Measurements from ENCODE around the gene TRIO. TPM values are rescaled to one million over a fixed set of nuclear protein-coding genes. Genes with fewer than 3 reads are reported as not detected.

Gene TRIO
- total RNA-seq, 1 donor from 2014 or later = 192 TPM

DNA sequence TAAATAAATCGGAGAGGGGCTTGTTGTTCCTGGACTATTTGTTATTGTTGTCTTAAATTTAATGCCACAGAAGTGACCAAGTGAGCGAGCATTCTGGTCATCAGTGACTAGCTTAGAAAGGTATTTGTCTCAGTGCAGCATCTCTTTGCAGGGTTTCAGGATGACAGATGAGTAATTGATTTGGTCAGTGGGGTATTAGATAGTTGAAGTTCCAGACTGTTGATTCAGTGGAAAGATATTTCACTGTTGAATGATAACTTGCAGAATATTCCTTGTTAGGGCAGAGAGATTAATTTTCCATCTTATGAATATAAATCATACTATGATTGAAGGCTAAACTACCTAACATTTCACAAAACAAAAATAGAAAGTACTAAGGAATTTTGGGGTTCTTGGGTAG is 122.4 kb downstream of the TRIO start:
- DNase-seq (ENCODE audit: low spot score) (no peak), ATAC-seq (no peak)
- intact Hi-C loops (cut with DNase I) = loop anchor here (10.0 kb wide), 2 partner anchors 81 to 151 kb away; no protein-coding TSS in a partner anchor

DNA sequence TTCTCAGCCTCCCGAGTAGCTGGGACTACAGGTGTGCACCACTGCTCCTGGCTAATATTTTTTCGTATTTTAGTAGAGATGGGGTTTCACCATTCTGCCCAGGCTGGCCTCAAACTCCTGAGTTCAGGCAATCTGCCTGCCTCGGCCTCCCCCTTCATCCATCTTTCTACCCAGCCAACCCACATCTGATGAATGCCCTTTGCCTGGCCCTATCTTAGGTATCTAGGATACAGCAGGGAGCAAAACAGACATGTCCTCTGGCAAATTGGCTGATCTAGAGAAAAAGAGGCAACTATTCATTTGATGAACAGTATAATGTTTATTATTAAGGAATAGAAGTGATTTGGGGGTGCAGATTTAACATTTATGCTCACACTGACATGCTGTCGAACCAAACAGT is 123.0 kb downstream of the TRIO start:
- intact Hi-C loops (cut with DNase I) = loop anchor here (10.0 kb wide), 2 partner anchors 81 to 151 kb away; no protein-coding TSS in a partner anchor
- no peak for DNase-seq (ENCODE audit: low spot score)
- ATAC-seq = no peak

DNA sequence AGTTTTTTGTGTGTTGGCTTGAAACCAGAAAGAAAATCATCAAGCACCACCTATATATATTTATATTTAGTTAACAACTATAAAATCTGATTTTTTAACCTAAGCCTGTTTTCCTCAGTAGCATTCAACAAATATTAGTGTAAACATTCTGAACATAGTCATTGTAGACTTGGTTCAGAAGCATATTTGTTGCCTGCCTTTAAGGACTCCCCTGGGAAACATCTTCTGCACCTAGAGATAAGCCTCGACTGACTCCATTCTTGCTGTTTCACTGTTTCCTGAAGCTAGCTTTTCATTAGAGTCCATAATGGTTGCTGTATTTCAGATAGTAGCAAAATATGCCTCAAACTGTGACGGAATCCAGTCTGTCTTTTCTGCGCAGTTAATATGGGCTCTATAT is 123.5 kb downstream of the TRIO start:
- intact Hi-C loops (cut with DNase I) = loop anchor here (10.0 kb wide), 2 partner anchors 82 to 152 kb away; no protein-coding TSS in a partner anchor
- DNase-seq (ENCODE audit: low spot score) = no peak

DNA sequence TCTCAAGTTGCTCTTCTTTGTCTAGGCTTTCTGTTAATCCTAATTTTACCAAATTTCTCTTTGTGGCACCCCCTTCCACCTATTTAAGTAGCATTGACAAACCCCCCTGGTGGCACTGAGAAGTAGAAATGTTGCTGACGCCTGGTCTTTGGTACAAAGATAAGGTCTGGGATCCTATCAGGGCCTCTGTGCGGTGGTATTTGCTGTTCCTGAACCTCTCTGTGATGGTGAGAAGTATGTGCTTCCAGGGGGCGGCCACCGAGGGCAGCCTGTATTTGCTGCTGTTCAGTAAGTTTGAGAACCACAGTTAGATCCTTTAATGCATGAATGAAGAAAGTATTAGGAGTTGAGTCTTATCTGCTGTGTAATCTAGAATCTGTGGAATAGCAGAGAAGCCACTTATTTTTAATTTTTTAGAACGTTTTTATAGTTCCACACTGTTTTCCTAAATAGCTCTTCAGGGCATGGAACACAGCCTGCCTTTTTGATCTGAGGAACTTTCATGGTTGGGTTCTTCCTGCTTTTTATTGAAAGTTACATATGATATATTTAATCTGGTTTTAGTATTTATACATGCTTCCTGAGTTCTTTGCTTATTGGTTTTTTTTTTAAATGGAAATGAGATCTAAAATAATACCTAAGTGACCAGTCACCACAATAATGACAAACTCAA is 124.2 kb downstream of the TRIO start:
- intact Hi-C loops (cut with DNase I) = loop anchor here (10.0 kb wide), 2 partner anchors 83 to 153 kb away; no protein-coding TSS in a partner anchor
- DNase-seq (ENCODE audit: low spot score) (no peak), ATAC-seq (no peak)

More for the DNA sequence above, 123.5 kb downstream of the TRIO start:
- ATAC-seq = no peak

DNA sequence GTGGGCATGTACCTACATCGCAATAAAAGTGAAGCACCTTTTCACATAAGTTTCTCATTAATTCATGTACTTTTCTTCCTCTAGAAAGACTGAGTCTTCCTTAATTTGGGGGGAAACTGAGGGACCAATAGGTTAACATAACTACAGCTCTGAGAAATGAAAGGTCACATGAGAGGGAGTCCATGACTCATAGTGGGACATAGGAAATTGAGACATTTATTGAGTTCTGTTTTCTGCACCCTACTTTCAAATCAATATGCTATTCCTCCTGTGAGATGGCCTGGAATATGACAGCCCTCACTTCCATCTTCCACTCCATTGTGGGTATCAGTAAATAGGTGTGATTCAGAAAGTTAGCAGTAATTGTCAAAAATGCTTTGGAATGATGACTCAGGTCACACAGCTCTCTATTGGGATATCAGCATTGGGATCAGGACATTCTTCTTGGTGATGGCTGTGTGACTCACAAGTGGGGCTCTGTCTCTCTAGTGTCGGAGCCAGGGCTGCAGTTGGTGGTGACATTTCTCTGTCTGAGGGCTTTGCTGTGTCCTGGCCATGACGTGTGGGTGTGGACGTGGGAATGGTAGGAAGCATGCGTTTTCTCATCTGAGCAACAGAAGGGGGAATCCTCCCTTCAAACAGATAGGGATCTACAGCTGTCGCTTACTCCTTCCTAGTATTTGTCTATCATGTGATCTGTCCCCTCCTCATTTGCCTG is 125.0 kb downstream of the TRIO start:
- ATAC-seq (no peak), DNase-seq (ENCODE audit: low spot score) (no peak)
- intact Hi-C loops (cut with DNase I) = loop anchor here (10.0 kb wide), 2 partner anchors 83 to 153 kb away; no protein-coding TSS in a partner anchor

DNA sequence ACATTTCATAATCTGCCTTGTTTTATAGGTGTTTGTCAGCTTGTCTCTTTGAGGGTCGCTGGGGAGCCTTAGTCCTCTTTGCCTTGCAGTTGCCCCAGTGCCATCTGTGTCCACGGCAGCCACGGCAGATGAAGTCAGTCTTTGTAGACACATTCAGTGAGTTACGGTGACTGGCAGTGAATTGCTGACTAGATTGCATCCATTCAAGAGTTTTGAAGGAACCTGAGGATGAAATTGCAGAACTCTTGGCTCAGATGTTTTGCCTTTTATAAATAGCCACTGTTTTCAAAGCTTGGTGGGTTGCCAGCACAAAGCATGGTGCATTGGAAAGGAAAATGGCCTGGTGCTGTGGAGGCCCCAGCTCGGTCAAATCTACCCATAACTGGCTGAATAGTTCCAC is 125.6 kb downstream of the TRIO start:
- intact Hi-C loops (cut with DNase I) = loop anchor here (10.0 kb wide), 2 partner anchors 84 to 154 kb away; no protein-coding TSS in a partner anchor
- ATAC-seq (no peak), DNase-seq (ENCODE audit: low spot score) (no peak)

DNA sequence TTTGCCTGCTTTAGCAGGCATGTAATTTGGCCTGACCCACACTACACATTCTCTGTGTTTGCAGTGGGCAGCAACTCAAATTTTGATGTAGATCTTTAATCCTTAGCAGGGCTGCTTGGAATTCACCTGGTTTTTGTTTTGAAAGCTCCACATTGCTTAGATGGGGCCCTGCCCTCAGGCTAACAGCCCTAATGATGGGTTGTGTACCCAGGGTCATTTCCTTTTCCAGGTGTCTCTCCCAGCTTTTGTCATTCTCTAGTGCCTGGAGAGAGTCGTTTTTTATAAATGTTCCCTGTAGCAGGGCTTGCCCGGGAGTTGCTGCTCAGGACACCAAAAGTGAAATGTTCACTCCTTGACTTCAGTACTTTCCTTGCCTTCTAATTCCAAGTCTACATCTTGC is 126.3 kb downstream of the TRIO start:
- intact Hi-C loops (cut with DNase I) = loop anchor here (10.0 kb wide), 2 partner anchors 85 to 155 kb away; no protein-coding TSS in a partner anchor
- ATAC-seq (peak; percentile 11), DNase-seq (ENCODE audit: low spot score) (no peak)

DNA sequence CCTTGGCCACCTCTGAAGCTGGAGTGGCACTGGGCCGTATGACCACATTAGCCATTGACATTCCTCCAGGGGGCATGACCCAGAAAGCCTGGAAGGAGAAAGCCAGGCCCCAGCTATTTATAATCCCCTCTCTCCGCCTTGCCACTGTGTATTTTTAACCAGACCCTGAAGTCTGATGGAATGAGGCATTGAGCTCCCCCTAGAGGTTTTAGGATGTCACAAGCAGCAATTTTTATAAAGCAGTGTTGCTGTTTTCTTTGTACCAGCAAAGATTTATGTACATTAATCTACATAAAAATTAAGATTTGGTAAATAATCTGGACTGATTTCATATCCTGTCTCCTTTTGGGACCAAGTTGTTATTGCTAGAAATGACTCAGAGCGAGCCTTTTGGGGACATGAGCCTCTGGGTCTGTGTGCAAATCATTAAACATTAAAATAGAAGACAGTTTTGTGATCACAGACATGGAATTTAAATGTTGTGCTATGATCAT is 127.1 kb downstream of the TRIO start:
- intact Hi-C loops (cut with DNase I) = no loop called here
- peak; percentile 92 for ATAC-seq
- DNase-seq (ENCODE audit: low spot score) = no peak

DNA sequence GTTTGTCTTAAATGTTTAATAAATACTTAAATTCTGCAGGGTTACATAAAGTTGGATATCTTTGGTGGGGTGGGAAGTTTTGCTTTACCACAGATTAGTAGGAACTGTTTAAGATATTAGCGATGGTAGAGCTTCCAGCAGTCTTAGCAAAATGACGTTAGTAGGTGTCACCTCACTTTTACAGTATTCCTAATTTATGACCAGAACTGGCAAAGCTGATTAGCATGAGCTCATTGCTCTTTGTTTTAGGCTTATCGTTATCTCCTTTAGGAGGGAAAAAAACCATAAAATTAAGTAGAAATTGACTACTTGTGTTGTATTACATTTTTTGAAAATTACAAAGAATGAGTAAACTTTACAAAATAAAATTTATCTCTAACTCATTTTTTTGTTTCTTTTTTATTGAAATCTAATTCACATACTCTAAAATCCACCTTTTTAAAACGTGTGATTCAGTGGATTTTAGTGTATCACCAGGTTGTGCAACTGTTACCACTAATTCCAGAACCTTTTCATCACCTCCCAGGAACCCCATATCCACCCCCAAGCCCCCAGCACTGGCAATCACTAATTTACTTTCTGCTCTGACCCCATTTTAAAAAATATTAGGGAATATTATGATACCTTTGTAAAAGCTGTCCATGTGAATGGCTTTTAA is 129.5 kb downstream of the TRIO start:
- DNase-seq (ENCODE audit: low spot score) (no peak), ATAC-seq (no peak)
- intact Hi-C loops (cut with DNase I) = no loop called here

DNA sequence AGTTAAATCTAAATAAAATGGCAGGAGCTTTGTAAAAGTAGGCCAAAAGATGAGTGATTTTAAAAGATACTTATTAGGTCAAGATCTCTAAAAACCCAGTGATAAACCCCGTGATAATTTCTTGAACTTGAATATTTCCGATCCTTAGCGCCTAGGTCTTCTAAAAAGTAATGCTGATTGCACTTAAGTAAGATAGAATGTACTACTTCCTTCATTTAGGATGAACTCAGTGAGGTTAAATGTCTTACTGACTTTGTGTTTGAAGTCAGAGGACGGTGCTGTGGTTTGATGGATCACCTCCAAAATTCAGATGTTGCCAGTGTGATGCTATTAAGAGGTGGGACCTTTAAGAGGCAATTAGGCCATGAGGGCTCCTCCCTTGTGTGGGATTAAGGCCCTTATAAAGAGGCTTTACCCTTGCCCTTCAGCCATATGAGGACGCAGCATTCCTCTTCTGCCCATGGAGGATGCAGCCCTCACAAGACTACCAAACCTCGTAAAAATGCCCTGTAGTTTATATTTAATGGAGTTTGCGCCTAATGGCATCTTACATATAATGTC is 130.1 kb downstream of the TRIO start:
- no peak for ATAC-seq
- intact Hi-C loops (cut with DNase I) = no loop called here
- no peak for DNase-seq (ENCODE audit: low spot score)

DNA sequence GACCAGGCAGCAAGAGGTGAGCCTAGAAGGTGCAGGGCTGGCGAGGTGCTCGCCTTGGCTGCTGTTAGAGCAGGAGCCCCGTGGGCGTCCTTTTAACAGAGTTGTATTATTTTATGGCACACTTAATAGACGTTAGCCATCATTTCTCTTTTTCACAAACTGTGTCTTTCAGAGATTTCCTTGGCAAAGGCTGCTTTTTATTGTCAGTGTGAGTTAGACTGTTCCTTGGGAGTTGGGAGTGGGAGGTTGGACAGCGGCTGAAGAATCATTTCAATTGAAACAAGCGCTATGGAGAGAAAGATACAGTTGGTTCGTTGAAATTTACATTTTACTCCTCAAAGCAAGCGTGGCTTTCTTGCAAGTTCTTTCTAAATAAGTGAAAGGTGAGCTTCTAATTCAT is 133.2 kb downstream of the TRIO start:
- no peak for ATAC-seq
- intact Hi-C loops (cut with DNase I) = no loop called here
- no peak for DNase-seq (ENCODE audit: low spot score)

DNA sequence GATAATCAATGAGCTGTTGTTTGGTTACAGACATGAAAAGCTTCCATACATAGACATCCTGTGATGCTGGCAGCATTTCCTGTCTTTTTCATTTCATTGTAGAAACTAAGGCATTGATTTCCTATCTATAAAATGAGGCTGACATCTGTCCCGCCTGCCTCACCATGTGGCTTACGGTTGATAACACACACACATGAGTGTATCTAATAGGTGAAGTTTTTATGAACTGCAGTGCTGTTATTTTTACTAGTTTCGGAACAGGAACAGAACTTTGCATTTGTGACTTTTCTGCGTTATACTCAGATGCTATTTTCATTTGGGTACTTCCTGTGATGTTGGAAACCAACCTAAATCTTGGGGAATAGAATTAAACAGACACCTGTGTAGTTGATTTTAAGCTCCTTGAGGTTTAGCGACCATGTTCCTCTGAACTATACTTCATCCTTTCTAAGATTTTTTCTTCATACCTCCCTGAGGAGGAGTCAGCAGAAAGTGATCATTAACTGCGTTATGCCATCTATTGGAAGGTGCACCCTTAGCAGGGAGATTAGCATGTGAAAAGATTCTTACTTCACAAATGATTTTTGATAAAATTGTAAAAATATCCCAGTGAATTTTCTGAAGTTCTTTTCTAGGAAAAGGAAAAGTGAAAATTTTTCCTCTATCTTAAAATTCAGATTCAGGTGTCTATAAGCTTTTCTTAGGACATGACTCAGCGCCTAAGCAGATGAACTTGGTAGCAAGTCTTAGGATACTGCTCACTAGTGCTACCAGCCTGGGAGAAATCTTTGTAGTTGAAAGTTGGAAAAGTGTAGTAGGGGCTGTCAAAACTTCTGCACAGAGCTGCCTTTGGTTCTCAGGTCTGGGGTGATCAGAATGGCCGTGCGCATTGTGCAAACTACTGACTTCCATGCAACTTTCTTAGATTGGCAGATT is 134.5 kb downstream of the TRIO start:
- ATAC-seq (no peak), DNase-seq (ENCODE audit: low spot score) (no peak)
- intact Hi-C loops (cut with DNase I) = no loop called here

DNA sequence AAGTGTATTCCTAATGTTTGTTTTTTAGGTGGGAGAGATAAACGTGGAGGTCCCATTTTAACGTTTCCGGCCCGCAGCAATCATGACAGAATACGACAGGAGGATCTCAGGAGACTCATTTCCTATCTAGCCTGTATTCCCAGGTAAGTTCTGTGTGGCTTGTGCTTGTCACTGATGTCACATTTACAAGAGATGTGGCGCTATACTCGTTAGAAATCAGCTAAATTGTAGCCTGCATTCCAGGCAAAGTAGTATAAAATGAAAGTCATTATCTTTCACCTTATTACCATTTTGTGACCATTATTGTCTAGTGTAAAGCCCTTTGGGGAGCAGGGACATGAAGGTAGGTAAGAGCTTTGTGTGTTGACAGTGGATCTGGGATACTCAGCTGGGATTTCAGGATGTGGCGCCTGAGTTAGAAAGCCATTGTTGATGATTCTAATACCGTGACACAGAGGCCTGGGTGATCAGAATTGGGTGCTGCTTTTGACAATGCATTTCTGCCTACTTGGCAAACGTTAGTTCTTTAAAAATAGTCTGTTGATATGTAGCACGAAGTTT is 137.2 kb downstream of the TRIO start:
- no peak for DNase-seq (ENCODE audit: low spot score)
- intact Hi-C loops (cut with DNase I) = no loop called here
- no peak for ATAC-seq

DNA sequence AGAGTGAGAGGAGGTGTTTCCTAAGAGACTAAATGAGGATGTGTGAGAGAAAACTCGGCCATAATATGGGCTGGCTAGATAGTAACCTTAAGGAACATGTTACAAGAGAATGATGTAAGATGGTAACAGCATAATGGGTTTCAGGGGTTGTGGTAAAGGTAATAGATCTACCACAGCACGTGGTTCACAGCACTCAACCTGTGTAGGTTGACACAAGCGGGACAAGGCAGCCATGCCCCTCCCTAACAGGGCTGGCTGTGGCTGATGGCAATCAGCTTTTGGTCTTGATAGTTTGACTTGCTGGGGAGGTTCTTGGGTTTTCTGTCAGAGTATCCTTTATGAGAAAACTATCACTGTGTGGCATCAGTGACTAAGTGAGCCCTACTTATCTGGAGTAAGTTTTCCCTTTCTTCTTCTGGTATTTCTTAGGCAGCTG is 138.6 kb downstream of the TRIO start:
- DNase-seq (ENCODE audit: low spot score) = no peak
- intact Hi-C loops (cut with DNase I) = no loop called here
- ATAC-seq = no peak

DNA sequence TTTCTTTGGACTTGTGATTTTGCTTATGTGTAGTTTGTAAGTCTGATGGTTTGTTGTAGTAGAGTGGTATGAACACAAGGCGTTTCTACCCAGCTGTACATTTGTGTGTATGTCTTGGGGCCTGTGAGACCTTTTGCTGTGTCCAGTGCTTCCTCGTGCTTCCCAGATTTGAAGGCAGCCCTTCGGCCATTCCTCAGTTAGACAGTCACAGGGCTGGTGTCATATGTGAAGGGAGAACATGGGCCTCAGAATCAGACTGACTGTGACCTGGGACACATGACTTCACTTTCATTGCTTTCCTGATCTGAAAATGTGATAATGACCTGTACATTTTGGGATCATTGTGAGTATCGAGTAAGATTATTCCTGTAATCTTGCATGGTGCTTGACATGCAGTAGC is 140.0 kb downstream of the TRIO start:
- intact Hi-C loops (cut with DNase I) = no loop called here
- ATAC-seq (no peak), DNase-seq (ENCODE audit: low spot score) (no peak)

DNA sequence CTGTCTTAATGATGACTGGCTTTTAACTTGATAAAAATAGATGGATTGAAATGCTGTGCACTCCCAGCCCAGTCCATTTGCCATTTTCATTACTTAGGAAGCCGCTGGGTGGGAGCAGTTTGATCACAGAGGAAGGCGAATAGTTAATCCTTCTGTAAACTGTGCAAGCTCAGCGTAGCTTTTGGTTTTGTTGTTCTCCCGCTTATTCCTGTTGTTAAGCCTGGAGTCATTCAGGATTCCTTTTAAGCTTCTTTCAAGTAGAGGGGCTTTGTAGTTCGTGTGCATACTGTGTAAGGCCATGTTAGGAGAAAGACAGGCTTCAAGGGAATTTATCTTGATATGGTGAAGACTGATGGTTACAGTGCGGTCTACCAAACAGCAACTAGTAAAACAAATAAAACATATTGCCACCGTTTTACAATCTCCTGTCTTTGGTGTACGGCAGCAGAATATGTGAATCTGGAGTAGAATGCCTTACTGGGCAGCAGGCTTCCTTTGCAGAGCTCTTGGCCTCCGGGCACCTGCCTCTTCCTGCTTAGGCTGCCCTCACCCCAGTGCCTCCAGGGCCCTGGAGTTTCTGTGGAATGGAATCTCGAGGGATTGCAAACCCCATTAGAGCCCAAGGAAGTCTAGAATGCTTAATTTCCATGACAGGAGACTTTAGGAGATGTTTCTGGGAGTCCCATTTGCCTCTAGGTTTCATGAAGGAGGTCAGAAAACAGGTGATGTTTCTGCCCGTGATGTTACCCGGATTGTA is 141.4 kb downstream of the TRIO start:
- DNase-seq (ENCODE audit: low spot score) = no peak
- intact Hi-C loops (cut with DNase I) = no loop called here
- ATAC-seq = no peak

DNA sequence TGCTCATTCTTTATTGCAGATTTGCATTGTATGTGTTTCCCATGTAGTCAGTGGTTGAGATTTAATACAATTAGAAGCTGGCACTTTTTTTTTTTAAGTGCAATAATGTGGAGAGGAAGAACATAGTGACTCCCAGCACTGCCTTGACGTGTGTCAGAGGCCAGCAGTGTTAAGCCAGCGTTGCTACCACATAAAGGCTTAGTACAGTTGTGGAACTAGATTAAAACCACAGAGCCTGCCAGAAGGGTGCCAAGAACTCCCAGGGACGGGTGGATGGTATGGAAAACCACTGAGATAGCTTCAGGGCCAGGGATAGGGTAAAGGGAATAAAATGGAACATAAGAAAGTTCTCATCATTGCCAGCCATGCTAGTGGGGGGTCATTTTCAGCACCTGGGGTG is 142.9 kb downstream of the TRIO start:
- no peak for ATAC-seq

More for the DNA sequence above, 142.9 kb downstream of the TRIO start:
- DNase-seq (ENCODE audit: low spot score) = no peak
- intact Hi-C loops (cut with DNase I) = no loop called here
